Prostate gland (tissue), 2 donors: Measurements from ENCODE around the gene ANKRD42.

ENCODE experiments used
- POLR2A ChIP-seq: fragments of 450-650 bp; IDR thresholded peaks from one replicate; pipeline ENCODE4 v1.6.1; 2016; ENCODE audit warnings: antibody characterized with exemption, mild to moderate bottlenecking
- POLR2AphosphoS5 ChIP-seq: sonication (generic); formaldehyde crosslinking; IDR thresholded peaks from one replicate; pipeline ENCODE4 v1.6.1; 2017; ENCODE audit warnings: antibody characterized with exemption
- TF ChIP-seq, protein P1 (sequence below), 4 experiments: fragments of 200-600 bp in 2 of 4; fragments of 450-650 bp in 2 of 4; sonication (generic) in 2 of 4; IDR thresholded peaks; 1 replicate in 3 of 4; 2 replicates in 1 of 4; pipeline ENCODE4 v1.5.1; 2016 to 2019; ENCODE audit warnings: antibody characterized with exemption in 4 of 4, mild to moderate bottlenecking in 2 of 4, moderate library complexity in 2 of 4

DNA sequence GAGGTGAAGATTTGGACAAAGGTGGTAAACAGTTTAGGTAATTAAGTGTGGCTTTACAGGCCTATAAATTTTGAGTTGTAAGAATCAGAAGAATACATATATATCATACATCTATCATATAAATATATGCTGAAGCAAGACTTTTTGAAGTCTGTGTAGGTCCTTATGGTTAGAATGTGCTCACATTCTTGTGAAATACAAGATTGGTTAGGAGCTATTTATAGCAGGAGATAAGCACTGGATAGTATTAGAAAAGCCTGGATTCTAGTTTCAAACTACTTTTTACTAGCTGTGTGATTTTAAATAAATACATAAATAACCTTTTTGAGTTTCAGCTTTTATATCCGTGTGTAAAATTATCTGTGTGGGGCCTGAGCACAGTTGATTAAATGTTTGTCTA is 42.3 kb downstream of the ANKRD42 start:
- TF ChIP-seq, protein P1, sequence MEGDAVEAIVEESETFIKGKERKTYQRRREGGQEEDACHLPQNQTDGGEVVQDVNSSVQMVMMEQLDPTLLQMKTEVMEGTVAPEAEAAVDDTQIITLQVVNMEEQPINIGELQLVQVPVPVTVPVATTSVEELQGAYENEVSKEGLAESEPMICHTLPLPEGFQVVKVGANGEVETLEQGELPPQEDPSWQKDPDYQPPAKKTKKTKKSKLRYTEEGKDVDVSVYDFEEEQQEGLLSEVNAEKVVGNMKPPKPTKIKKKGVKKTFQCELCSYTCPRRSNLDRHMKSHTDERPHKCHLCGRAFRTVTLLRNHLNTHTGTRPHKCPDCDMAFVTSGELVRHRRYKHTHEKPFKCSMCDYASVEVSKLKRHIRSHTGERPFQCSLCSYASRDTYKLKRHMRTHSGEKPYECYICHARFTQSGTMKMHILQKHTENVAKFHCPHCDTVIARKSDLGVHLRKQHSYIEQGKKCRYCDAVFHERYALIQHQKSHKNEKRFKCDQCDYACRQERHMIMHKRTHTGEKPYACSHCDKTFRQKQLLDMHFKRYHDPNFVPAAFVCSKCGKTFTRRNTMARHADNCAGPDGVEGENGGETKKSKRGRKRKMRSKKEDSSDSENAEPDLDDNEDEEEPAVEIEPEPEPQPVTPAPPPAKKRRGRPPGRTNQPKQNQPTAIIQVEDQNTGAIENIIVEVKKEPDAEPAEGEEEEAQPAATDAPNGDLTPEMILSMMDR (IDR thresholded peaks at IDR 0.05) = no peak
- TF ChIP-seq POLR2A = no peak
- no peak for TF ChIP-seq POLR2AphosphoS5
